GM12878 (cell line): ENCODE results near the gene PPP1R1A. TPM values are rescaled to one million over a fixed set of nuclear protein-coding genes. Genes with fewer than 3 reads are reported as not detected.

ENCODE experiments used
- ATAC-seq: fragments of 200-7000 bp; cut with Tn5 transposase; 3 replicates; pipeline ENCODE4 v1.9.1; 2020; ENCODE audit warnings: mild to moderate bottlenecking, moderate library complexity
- BruUV-seq: library from RNA; stranded (reverse); fragments of 400-500 nt; replicated peaks from 2 replicates; lab custom pipeline; 2021; lab: Mats Ljungman, UMichigan
- CTCF ChIA-PET: fragments of 300-600 bp; sonication (Branson Sonifier 250); formaldehyde crosslinking; extraction: SDS; loops from one replicate; lab custom pipeline; 2021; ENCODE audit warnings: inconsistent platforms; lab: Yijun Ruan, JAX
- POLR2A ChIA-PET: fragments of 350-600 bp; formaldehyde crosslinking; extraction: SDS; loops from one replicate; lab custom pipeline; 2021; ENCODE audit warnings: inconsistent platforms; lab: Charles Lee
- RAD21 ChIA-PET: fragments of 300-600 bp; sonication (Branson Sonifier 250); formaldehyde crosslinking; loops from one replicate; lab custom pipeline; 2023; ENCODE audit warnings: antibody characterized with exemption; ENCODE audit not compliant: unreplicated experiment; lab: Charles Lee
- SMC1A ChIA-PET: fragments of 300-600 bp; sonication (Branson Sonifier 250); formaldehyde crosslinking; loops from one replicate; lab custom pipeline; 2023; ENCODE audit not compliant: unreplicated experiment, uncharacterized antibody; lab: Charles Lee
- DNase-seq: peaks from one replicate; pipeline ENCODE4 v3.0.0-alpha.2; 2011; ENCODE audit warnings: low read depth, low spot score
- FAIRE-seq: peaks from 3 replicates; lab custom pipeline; 2011; peaks lifted over from hg19 to GRCh38; lab: Jason Lieb, UNC
- H2AFZ ChIP-seq: 2 replicates; pipeline ENCODE4 v1.6.0; 2011; ENCODE audit warnings: low read depth, low read length, control low read depth; ENCODE audit not compliant: control insufficient read depth
- H3K27ac ChIP-seq: 2 replicates; pipeline ENCODE4 v1.5.1; 2011; ENCODE audit warnings: control low read depth; ENCODE audit not compliant: control insufficient read depth, insufficient read depth
- H3K27me3 ChIP-seq, 2 experiments: replicated peaks in 1 of 2; 2 replicates each; pipeline versions ENCODE4 v1.6.0 to v1.6.1; 2011; ENCODE audit warnings: low read length in 1 of 2; ENCODE audit not compliant: control insufficient read depth in 2 of 2, insufficient read depth in 2 of 2
- H3K36me3 ChIP-seq, 2 experiments: 2 replicates each; pipeline ENCODE4 v1.5.1; 2011; ENCODE audit warnings: low read length in 1 of 2; ENCODE audit not compliant: control insufficient read depth in 2 of 2, insufficient read depth in 2 of 2
- H3K4me1 ChIP-seq: 2 replicates; pipeline ENCODE4 v1.6.1; 2011; ENCODE audit warnings: mild to moderate bottlenecking, low read length, moderate library complexity, mixed read lengths; ENCODE audit not compliant: control insufficient read depth, insufficient read depth
- H3K4me2 ChIP-seq: 2 replicates; pipeline ENCODE4 v1.6.0; 2011; ENCODE audit warnings: control low read depth; ENCODE audit not compliant: control insufficient read depth, insufficient read depth
- H3K4me3 ChIP-seq: fragments of 200-600 bp; sonication (generic); 2 replicates; pipeline ENCODE4 v1.5.1; 2016
- H3K79me2 ChIP-seq: 2 replicates; pipeline ENCODE4 v1.6.0; 2011; ENCODE audit warnings: low read length; ENCODE audit not compliant: control insufficient read depth, insufficient read depth
- H3K9ac ChIP-seq: 2 replicates; pipeline ENCODE4 v1.8.0; 2011; ENCODE audit warnings: low read length, control low read depth, mixed read lengths; ENCODE audit not compliant: control insufficient read depth, insufficient read depth
- H3K9me3 ChIP-seq: replicated peaks from 3 replicates; pipeline ENCODE4 v1.5.1; 2011; ENCODE audit warnings: mild to moderate bottlenecking, low read length; ENCODE audit not compliant: control insufficient read depth, insufficient read depth
- H4K20me1 ChIP-seq: 2 replicates; pipeline ENCODE4 v1.6.0; 2011; ENCODE audit not compliant: control insufficient read depth, insufficient read depth
- ATF2 ChIP-seq: IDR thresholded peaks from 2 replicates; pipeline ENCODE4 v1.6.1; 2012; ENCODE audit warnings: low read length, inconsistent platforms
- BCLAF1 ChIP-seq: fragments of 450-650 bp; IDR thresholded peaks from 2 replicates; pipeline ENCODE4 v1.6.1; 2017; ENCODE audit warnings: antibody characterized with exemption, mild to moderate bottlenecking, moderate library complexity
- CEBPB ChIP-seq, 2 experiments: fragments of 150-350 bp in 1 of 2; IDR thresholded peaks; 2 replicates each; pipeline ENCODE4 v1.6.1; 2012 to 2014; ENCODE audit warnings: low read depth in 2 of 2, low read length in 2 of 2, borderline replicate concordance in 1 of 2, inconsistent platforms in 1 of 2
- EZH2 ChIP-seq: IDR thresholded peaks from 2 replicates; pipeline ENCODE4 v1.6.1; 2012; ENCODE audit warnings: low read depth, mild to moderate bottlenecking, control low read depth, inconsistent platforms, low read length, borderline replicate concordance; ENCODE audit not compliant: control insufficient read depth
- LARP7 ChIP-seq: fragments of 450-650 bp; IDR thresholded peaks from 2 replicates; pipeline ENCODE4 v1.6.1; 2017; ENCODE audit warnings: mild to moderate bottlenecking
- RAD51 ChIP-seq: fragments of 450-650 bp; IDR thresholded peaks from 2 replicates; pipeline ENCODE4 v1.6.1; 2016; ENCODE audit warnings: moderate library complexity, mild to moderate bottlenecking, inconsistent platforms
- RELB ChIP-seq: fragments of 450-650 bp; IDR thresholded peaks from 2 replicates; pipeline ENCODE4 v1.6.1; 2017; ENCODE audit warnings: low read depth, mild to moderate bottlenecking, moderate library complexity
- USF2 ChIP-seq: IDR thresholded peaks from 2 replicates; pipeline ENCODE4 v1.6.1; 2011; ENCODE audit warnings: low read depth, low read length, improper control_type of control experiment, borderline replicate concordance
- ZNF592 ChIP-seq: fragments of 450-650 bp; IDR thresholded peaks from 2 replicates; pipeline ENCODE4 v1.6.1; 2017; ENCODE audit warnings: mild to moderate bottlenecking, moderate library complexity
- WGBS: methylation state at CpG from one replicate; pipeline ENCODE4 v1.1.6; 2016; ENCODE audit warnings: low lambda C conversion rate; ENCODE audit not compliant: insufficient replicate concordance, insufficient coverage; ENCODE audit errors: missing lambda C conversion rate; 5-methylcytosine and 5-hydroxymethylcytosine counted together
- in situ Hi-C: fragments of 300-500 bp; cut with MboI; formaldehyde crosslinking; loops from 9 replicates; pipeline ENCODE4 v1.14.3; 2018; ENCODE audit warnings: mixed read lengths
- intact Hi-C: fragments of 100-400 bp; cut with micrococcal nuclease; formaldehyde crosslinking; loops from one replicate; pipeline ENCODE4 v1.14.2; 2022; ENCODE audit not compliant: unreplicated experiment
- polyA plus RNA-seq, 11 experiments: library from polyadenylated mRNA; depleted of rRNA in 4 of 11; unstranded in 6 of 11; stranded (reverse) in 5 of 11; fragments of >200 nt; fragmentation: Nextera tagmentation in 4 of 11; fragmentation: Illumina TruSeq in 1 of 11; extraction: Ambion mirVana in 4 of 11; extraction: Trizol in 1 of 11; gene quantifications; 1 replicate in 1 of 11; 2 replicates in 10 of 11; pipeline versions ENCODE4 v1.2.1 to v1.2.3, GENCODE V29; 2011 to 2016; ENCODE audit warnings: inconsistent platforms in 2 of 11, missing spikeins in 2 of 11, low read depth in 1 of 11
- total RNA-seq, 4 experiments: library from RNA; depleted of rRNA in 3 of 4; stranded (reverse); fragments of >200 nt in 3 of 4; fragmentation: Illumina TruSeq in 1 of 4; extraction: Trizol in 1 of 4; gene quantifications; 2 replicates each; pipeline versions ENCODE4 v1.2.1 to v1.2.3, GENCODE V29; 2013 to 2021

The PPP1R1A gene
- total and polyA plus RNA-seq, 10 of the 15 experiments (the other 5 are each of a cell fraction or from before 2014, with no cell fraction given): 0.03 to 0.08 (median 0.07) TPM; not detected in 7

GRCh38 chr12:54541751-54542290 is 46.6 kb downstream of the PPP1R1A start (continued):
- TF ChIP-seq BCLAF1: no peak
- no peak for TF ChIP-seq RAD51

- TF ChIP-seq CEBPB (IDR thresholded peaks at IDR 0.05; ENCODE audit: borderline replicate concordance in 1 of 2, low read depth in 2 of 2, low read length in 2 of 2): no peak
- no peak for TF ChIP-seq RELB
- TF ChIP-seq LARP7: no peak
- TF ChIP-seq ATF2: no peak
- TF ChIP-seq EZH2: no peak
- no peak for TF ChIP-seq USF2
- TF ChIP-seq ZNF592: no peak
- ChIA-PET POLR2A (no interaction called here), CTCF (no interaction called here), RAD21 (no interaction called here), SMC1A (interaction anchor here (1.0 to 1.7 kb wide), 2 partner anchors 10 to 420 kb away, joined by 3 read pairs; no protein-coding TSS in a partner anchor)
- no peak for FAIRE-seq
- no peaks in the 10 kb centered on the region for H3K4me1 ChIP-seq
- in situ Hi-C loops: no loop called here
- 41% methylated on average over 3 of the region's 3 CpGs for WGBS
- H3K4me2 ChIP-seq: no peak overlapping the region
- no peak overlapping the region for H3K9ac ChIP-seq
- H3K9me3 ChIP-seq: no peaks in the 10 kb centered on the region
- H3K27ac ChIP-seq: no peak overlapping the region
- H3K27me3 ChIP-seq: no peaks in the 10 kb centered on the region
- intact Hi-C loops: no loop called here
- H4K20me1 ChIP-seq: no peaks in the 10 kb centered on the region
- no peak overlapping the region for H2AFZ ChIP-seq
- BruUV-seq: no TSS peak
- H3K79me2 ChIP-seq: no peaks in the 10 kb centered on the region
- peaks cover 19 to 50% of the 10 kb centered on the region in 2 experiments for H3K36me3 ChIP-seq
- no peak for ATAC-seq
- DNase-seq: no peak
- H3K4me3 ChIP-seq: no peak overlapping the region
Observed at GRCh38 chr12:54538136-54538700, 50.2 kb downstream of the PPP1R1A start.
